ENCODE data around the gene PDLIM1. TPM values are rescaled to one million over a fixed set of nuclear protein-coding genes. Genes with fewer than 3 reads are reported as not detected.
"Not testable (repeated sequence)": the region's sequence is repeated elsewhere in the genome, so short reads cannot be mapped to it uniquely, and the experiment has no call there.

Gene PDLIM1
- polyA plus RNA-seq, 3 donors, result 1.9 to 5.2 (median 4.8) TPM

GRCh38 chr10:95229724-95230627 is 60.8 kb downstream of the PDLIM1 start:
- H3K9me3 Mint-ChIP-seq, result peaks cover 0 to 3% (median 0%) of the 10 kb centered on the region in 7 donors
- Histone ChIP-seq H3K79me2 (ENCODE audit: insufficient read depth, low read length) (no peaks in the 10 kb centered on the region), H3K36me3 (replicated peaks in 1 of 2; ENCODE audit: control insufficient read depth in 1 of 2, insufficient read depth in 2 of 2, low read length in 2 of 2) (no peaks in the 10 kb centered on the region), H3K27me3 (ENCODE audit: control insufficient read depth in 2 of 2, insufficient read depth in 2 of 2, low read length in 2 of 2) (no peaks in the 10 kb centered on the region), H3K27ac (ENCODE audit: low read depth in 1 of 2, low read length in 2 of 2) (no peak overlapping the region), H3K4me3 (replicated peaks in 1 of 3; ENCODE audit: low read depth in 2 of 3, low read length in 3 of 3) (peak overlapping the region in 1 of 3 experiments; percentile 68), H3K9me3 (replicated peaks in 1 of 2; ENCODE audit: control insufficient read depth in 1 of 2, insufficient read depth in 1 of 2, low read length in 2 of 2) (no peaks in the 10 kb centered on the region), H4K20me1 (ENCODE audit: insufficient read depth, low read length) (no peaks in the 10 kb centered on the region), H2AFZ (ENCODE audit: insufficient read depth, low read depth, low read length, poor library complexity, severe bottlenecking) (peak overlapping the region; percentile 94), H3K9ac (ENCODE audit: insufficient read depth, low read length, poor library complexity, severe bottlenecking) (no peak overlapping the region), H3K4me1 (ENCODE audit: control insufficient read depth in 1 of 2, insufficient read depth in 2 of 2, low read length in 2 of 2) (peaks cover 7 to 8% of the 10 kb centered on the region in 2 donors), H3K4me2 (replicated peaks; ENCODE audit: extremely low read depth, low read length, poor library complexity, severe bottlenecking) (peak overlapping the region; percentile 80)
- H3K4me1 Mint-ChIP-seq, result peaks cover 13% of the 10 kb centered on the region
- H3K27ac Mint-ChIP-seq, result no peak overlapping the region
- TF ChIP-seq, protein P1, sequence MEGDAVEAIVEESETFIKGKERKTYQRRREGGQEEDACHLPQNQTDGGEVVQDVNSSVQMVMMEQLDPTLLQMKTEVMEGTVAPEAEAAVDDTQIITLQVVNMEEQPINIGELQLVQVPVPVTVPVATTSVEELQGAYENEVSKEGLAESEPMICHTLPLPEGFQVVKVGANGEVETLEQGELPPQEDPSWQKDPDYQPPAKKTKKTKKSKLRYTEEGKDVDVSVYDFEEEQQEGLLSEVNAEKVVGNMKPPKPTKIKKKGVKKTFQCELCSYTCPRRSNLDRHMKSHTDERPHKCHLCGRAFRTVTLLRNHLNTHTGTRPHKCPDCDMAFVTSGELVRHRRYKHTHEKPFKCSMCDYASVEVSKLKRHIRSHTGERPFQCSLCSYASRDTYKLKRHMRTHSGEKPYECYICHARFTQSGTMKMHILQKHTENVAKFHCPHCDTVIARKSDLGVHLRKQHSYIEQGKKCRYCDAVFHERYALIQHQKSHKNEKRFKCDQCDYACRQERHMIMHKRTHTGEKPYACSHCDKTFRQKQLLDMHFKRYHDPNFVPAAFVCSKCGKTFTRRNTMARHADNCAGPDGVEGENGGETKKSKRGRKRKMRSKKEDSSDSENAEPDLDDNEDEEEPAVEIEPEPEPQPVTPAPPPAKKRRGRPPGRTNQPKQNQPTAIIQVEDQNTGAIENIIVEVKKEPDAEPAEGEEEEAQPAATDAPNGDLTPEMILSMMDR (IDR thresholded peaks at IDR 0.05), result no peak
- H3K4me3 Mint-ChIP-seq, result peak overlapping the region; percentile 84 to 97
- intact Hi-C loops (cut with micrococcal nuclease), result no loop called here
- WGBS (ENCODE audit: insufficient coverage), result 94% methylated on average over 3 of the region's 10 CpGs
- peaks cover 0 to 6% (median 4%) of the 10 kb centered on the region in 3 donors for H3K27me3 Mint-ChIP-seq (ENCODE audit: low read depth in 3 of 3)
- H3K36me3 Mint-ChIP-seq, result no peaks in the 10 kb centered on the region
- no peak for DNase-seq

DNA sequence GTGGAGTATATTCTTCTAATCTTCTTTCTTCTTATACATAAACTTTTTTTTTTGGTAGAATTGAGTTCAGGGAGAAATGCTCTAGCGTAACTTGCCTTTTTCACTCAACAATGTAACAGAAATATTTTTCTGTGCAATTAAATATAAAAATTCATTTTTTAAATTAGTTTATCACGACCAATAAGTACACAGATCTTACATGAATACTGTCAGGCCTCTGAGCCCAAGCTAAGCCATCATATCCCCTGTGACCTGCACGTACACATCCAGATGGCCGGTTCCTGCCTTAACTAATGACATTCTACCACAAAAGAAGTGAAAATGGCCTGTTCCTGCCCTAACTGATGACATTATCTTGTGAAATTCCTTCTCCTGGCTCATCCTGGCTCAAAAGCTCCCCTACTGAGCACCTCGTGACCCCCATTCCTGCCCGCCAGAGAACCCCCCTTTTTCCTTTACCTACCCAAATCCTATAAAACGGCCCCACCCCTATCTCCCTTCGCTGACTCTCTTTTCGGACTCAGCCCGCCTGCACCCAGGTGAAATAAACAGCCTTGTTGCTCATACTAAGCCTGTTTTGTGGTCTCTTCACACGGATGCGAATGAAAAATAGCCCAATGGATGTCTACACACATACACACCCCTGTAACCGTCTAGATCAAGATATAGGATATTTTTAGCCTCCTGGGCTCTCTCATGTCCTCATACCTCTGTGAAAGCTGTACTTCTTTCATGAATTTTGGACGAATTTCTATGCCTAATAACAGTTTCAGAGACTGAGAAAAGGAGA is 61.7 kb downstream of the PDLIM1 start:
- H3K9ac ChIP-seq (ENCODE audit: insufficient read depth, low read length, poor library complexity, severe bottlenecking); H3K4me1 ChIP-seq (ENCODE audit: control insufficient read depth in 1 of 2, insufficient read depth in 2 of 2, low read length in 2 of 2); H3K4me3 ChIP-seq (replicated peaks in 1 of 3; ENCODE audit: low read depth in 2 of 3, low read length in 3 of 3); H3K4me2 ChIP-seq (replicated peaks; ENCODE audit: extremely low read depth, low read length, poor library complexity, severe bottlenecking); H3K27ac ChIP-seq (ENCODE audit: low read depth in 1 of 2, low read length in 2 of 2); intact Hi-C loops (cut with micrococcal nuclease); H3K27me3 Mint-ChIP-seq (ENCODE audit: low read depth in 3 of 3); H3K4me3 Mint-ChIP-seq; H3K27me3 ChIP-seq (ENCODE audit: control insufficient read depth in 2 of 2, insufficient read depth in 2 of 2, low read length in 2 of 2); H3K9me3 ChIP-seq (replicated peaks in 1 of 2; ENCODE audit: control insufficient read depth in 1 of 2, insufficient read depth in 1 of 2, low read length in 2 of 2); H2AFZ ChIP-seq (ENCODE audit: insufficient read depth, low read depth, low read length, poor library complexity, severe bottlenecking); H3K79me2 ChIP-seq (ENCODE audit: insufficient read depth, low read length); DNase-seq; H3K36me3 Mint-ChIP-seq; H3K9me3 Mint-ChIP-seq; H3K36me3 ChIP-seq (replicated peaks in 1 of 2; ENCODE audit: control insufficient read depth in 1 of 2, insufficient read depth in 2 of 2, low read length in 2 of 2); H3K27ac Mint-ChIP-seq; H4K20me1 ChIP-seq (ENCODE audit: insufficient read depth, low read length): not testable (repeated sequence)
- 87% methylated on average over 2 of the region's 14 CpGs for WGBS (ENCODE audit: insufficient coverage)
- H3K4me1 Mint-ChIP-seq, result peaks cover 13% of the 10 kb centered on the region

Data from CD14-positive monocyte (primary cell).